GM19438 (cell line): ENCODE data around the gene STK32C.
"Not testable (repeated sequence)": the region's sequence is repeated elsewhere in the genome, so short reads cannot be mapped to it uniquely, and the experiment has no call there.

Experiments used
- ATAC-seq: cut with Tn5 transposase; IDR thresholded peaks from one replicate; pipeline ENCODE4 v1.9.1; 2021; ENCODE audit warnings: low read depth; ENCODE audit not compliant: unreplicated experiment

The STK32C gene

GRCh38 chr10:132320654-132321469 is 13.1 kb upstream of the STK32C start:
- no peak for ATAC-seq

GRCh38 chr10:132319853-132320653 is 12.3 kb upstream of the STK32C start:
- peak; percentile 99 for ATAC-seq

- ATAC-seq: not testable (repeated sequence)
Measured at GRCh38 chr10:132317477-132317876, 9.7 kb upstream of the STK32C start.

DNA sequence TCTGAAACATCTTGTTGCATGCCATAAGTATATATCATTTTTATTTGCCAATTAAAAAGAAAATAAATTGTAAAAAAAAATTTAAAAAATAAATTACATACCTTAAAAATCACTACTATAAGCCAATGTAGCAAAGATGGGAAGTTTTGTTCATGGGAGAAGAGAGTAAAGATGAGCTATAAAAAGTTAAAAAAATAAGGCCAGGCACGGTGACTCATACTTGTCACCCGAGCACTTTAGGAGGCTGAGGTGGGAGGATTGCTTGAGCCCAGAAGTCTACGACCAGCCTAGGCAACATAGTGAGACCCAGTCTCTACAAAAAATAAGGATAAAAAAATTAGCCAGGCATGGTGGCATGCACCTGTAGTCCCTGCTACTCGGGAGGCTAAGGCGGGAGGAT is 8.4 kb upstream of the STK32C start:
- ATAC-seq: no peak

GRCh38 chr10:132314881-132315280 is 7.1 kb upstream of the STK32C start:
- not testable (repeated sequence) for ATAC-seq

GRCh38 chr10:132314336-132314735 is 6.6 kb upstream of the STK32C start:
- no peak for ATAC-seq

DNA sequence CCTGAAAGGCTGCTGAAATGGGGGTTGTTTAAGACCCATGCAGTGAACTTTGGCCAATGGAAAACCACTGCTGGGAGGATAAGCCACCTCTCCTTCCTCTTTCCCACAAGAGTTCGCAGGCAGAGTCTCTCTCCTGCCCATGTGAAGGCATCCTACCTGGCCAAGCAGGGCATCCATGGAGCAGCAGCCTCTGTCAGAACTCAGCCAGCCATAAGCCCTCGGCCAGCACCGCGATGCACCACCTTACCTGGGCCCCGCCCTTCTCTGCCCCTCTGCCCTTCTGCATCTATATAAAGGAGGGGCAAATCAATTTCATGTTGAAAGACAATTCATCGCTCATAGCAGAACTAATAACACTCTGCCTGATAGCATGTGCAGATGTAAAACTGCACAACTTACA is 6.1 kb upstream of the STK32C start:
- no peak for ATAC-seq

DNA sequence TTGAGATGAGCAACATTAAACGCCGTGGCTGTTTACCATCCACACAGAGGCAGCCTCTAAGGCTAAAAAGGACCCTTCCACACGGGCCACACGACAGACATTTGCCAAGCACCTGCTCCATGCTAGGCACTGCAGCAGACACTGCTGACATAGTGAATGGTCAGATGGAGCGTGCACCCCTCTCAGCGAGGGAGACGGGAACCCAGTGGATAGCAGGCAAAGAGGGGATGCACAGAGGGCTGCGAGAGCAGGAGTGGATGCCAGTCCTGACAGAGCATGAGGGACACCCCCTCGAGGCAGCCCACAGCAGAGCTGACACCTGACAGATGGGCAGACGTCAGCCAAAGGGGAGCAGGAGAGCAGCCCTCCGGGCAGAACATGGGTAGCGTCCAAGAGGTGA is 5.6 kb upstream of the STK32C start:
- no peak for ATAC-seq

DNA sequence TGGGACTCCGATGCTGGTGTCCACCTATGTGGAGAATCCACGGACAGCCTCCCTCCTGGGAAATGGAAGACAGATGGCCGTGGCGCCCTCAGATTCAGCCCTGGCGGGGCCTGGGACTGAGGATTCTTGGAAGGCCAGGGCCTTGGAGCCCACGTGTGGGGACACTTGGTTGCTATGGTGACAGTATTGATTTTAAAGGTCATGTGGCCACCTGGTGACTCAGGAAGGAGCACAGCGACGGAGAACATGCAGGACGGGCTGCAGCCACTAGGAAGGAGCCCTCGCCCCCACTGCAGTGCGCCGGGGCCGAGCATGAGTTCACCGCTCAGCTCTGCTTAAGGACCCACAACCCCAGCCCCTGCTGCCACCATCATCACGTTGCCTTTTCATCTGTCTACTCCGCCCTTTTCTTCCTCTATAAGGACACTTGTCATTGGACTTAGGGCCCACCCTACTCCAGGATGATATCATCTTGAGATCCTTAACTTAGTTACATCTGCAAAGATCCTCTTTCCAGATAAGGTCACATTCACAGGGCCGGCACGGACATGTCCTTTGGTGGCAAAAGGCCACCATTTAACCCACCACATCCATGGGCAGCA is 3.7 kb upstream of the STK32C start:
- ATAC-seq: no peak

DNA sequence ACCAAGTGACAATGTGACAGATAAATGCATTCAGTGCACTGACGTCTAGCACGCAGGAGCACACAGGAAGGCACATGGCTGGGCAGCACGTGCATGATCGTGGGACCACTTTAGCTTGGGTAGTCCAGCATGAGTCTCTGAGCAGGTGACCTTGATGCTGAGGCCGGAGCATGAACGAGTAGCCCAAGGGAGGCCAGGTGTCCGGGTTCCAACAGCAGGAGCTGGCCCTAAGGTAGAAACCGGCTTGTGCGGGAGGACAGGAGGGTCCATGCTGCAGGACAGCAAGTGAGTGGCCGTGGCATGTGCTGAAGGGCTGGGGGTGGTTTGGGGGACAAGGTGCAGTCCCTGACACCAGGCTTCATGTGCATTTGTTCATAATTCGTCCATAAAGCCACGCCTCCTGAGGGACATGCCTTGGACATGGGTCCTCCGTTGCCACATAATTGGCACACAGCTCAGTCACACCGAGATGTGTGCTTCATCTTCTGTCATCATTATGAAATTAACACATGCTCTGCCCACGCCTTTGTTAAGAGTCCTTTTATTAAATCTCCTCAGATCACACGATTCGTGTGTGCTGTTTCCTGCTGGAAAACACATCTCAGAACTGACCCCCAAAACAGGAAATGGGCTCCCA is 3.1 kb upstream of the STK32C start:
- no peak for ATAC-seq

DNA sequence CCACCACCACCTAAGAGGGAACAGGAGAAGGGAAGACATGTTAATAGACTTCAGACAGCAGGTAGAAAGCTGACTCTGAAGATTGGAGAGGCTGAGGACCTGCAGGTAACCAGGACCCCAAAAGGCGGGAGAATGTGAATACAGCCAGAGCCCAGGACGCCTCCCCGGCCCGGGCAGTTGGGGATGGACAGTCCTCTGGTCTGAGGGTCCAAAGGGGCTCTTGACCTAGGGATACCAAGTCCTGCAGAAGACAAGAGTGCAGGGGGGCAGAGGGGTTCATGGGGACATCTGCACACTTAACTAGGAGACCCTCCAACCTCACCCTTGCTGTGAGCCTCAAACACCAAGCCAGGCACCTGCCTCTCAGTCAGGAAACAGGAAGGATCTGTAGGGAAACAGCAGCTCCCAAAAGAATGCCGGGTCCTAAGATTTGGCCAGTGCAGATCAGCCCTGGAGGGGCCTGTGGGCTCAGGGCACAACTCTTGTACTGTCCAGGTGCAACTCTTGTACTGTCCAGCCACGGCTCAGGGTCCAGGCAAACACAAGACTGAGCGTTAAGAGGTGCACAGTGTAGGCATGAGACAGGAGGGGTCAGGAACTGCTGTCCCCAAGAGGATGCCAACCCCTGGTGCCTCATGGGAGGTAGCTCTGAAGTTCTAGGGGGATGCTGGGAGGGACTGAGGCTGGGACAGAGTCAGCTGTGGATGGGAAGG is 2.3 kb upstream of the STK32C start:
- ATAC-seq: no peak

- no peak for ATAC-seq
Measured at GRCh38 chr10:132309471-132309865, 1.7 kb upstream of the STK32C start.

DNA sequence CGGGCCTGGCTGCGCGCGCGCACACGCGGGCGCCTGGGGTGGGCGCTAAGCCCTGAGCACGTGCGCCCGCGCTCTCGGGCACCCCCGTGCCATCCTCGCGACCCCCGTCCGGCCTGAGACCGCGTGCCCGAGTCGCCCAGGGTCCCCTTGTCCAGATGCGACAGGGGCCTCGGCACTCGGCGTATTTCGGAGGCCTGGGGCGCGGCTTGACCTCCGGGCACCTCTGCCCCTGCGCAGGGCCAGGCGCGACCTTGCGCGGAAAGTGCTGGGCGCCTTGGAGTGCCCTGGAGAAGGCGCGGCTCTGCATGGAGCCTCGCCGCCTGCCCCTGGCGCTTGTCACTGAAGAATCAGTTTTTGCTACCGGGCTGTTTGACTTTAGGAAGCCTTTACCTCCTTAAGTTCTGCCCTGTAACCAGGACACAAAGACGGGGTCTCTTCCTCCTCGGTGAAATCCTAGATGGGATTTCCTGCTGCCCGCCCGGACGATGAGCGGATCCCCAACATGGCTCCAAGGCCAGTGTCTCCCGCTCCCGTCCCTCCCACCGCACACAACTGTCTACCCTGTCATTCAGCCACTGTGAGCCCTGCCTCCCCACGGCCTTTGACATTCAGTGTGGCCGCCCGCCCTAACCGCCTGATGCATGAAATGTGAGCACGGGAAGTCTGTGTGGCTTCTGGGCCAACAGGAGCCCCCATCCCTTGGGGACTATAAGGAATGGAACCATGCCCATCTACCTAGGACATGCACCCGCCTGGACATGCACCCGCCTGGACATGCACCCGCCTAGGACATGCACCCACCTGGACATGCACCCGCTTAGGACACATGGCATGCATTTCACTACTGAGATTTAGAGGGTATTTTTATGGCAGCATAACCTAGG is 1.1 kb upstream of the STK32C start:
- no peak for ATAC-seq

- ATAC-seq: peak; percentile 12
Measured at GRCh38 chr10:132306864-132307751, 642 bp downstream of the STK32C start.

DNA sequence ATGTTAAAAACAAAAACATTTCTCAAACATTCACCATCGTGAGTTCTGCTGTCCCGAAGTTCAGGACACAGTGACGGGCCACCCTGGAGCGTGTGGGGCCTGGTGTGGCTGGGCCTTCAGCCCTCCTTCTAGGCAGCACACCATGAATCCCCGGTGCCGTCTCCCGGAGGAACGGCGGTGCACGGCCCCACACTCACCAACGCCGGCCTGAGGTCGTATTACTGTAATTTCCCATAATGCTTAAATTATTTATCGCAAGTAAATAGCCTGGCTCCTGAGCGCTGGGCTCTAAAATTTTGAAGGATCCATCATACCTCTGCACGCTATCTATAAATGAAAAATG is 1.4 kb downstream of the STK32C start:
- no peak for ATAC-seq

DNA sequence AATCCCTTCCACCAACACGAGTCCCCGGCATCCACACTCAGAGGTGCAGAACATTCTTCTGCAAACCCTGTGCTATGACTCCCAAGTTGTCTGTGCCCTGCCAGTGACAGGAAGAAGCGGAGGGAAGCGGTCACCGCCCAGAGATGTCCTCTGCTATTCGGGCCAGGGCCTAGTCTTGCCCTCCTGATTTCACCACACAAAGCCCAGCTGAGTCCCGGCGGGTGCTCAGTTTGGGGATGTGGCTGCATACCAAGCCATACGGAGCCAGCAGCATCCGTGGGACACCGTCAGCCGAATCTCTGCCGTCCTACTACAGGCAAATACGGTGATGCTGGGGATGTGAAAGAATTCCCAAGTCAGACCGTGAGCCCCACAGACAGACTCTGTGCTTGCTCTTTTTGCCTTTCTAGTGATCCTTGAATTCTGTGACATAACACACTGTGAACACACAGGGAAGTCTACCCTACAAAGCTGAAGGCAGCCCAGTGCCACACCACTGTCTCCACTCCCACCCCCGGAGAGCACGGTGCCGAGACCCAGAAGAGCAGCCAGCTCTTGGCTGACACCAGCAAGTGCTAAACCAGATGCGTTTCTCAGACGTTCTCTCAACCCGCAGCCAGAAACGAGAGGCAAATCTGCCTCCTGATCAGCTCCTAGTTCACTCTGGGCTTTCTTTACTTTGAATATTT is 2.0 kb downstream of the STK32C start:
- ATAC-seq: no peak

- no peak for ATAC-seq
Measured at GRCh38 chr10:132304756-132305509, 2.8 kb downstream of the STK32C start.
